Omental fat pad (tissue), 4 donors: Measurements from ENCODE around the gene ZXDA. TPM values are rescaled to one million over a fixed set of nuclear protein-coding genes. Genes with fewer than 3 reads are reported as not detected.
A peak's percentile ranks its signal among the peaks of the same experiment; 100 is the strongest.

Source experiments
- ATAC-seq: fragments of 150-250 bp; one replicate; pipeline ENCODE4 v1.9.1; 2016; ENCODE audit warnings: mild to moderate bottlenecking, moderate library complexity; ENCODE audit not compliant: low FRiP score
- DNase-seq: peaks from one replicate; pipeline ENCODE4 v3.0.0-alpha.2; 2019; ENCODE audit warnings: low spot score
- total RNA-seq, 4 donors: library from RNA; depleted of rRNA; stranded (reverse); fragments of >200 nt; gene quantifications; one replicate each; pipeline ENCODE4 v1.1.0, GENCODE V29; 2016
- TF ChIP-seq, protein P1 (sequence below), 3 donors: fragments of 450-650 bp; IDR thresholded peaks; one replicate each; pipeline ENCODE4 v1.5.1; 2016 to 2017; ENCODE audit warnings: antibody characterized with exemption in 3 of 3, mild to moderate bottlenecking in 3 of 3, moderate library complexity in 2 of 3

ZXDA gene
- total RNA-seq, 4 donors from 2014 or later, result 4.7 to 12.9 (median 5.1) TPM

DNA sequence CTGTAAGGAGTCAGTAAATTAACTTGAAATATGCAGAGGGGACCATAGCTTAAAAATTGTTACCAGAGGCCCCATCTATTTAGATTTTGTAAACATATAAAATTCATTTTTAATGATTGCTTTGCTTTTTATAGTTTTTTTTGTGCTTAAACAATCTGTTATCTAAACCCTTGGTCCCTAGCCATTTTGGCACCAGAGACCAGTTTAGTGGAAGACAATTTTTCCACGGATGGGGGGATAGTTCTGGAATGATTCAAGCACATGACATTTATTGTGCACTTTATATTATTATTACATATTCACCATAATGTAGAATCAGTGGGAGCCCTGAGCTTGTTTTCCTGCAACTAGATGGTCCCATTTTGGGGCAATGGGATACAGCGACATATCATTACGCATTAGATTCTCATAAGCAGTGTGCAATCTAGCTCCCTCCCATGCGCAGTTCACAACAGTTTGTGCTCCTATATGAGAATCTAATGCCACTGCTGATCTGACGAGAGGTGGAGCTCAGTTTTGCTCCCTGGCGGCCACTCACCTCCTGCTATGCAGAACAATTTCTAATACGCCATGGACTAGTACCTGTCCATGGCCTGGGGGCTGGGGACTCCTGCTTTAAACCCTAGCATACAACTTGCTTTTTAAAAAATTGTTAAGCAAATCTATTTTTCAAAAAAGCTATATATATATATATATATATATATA lies 5.9 kb downstream of the ZXDA start:
- ATAC-seq (no peak), DNase-seq (no peak)
- TF ChIP-seq, protein P1, sequence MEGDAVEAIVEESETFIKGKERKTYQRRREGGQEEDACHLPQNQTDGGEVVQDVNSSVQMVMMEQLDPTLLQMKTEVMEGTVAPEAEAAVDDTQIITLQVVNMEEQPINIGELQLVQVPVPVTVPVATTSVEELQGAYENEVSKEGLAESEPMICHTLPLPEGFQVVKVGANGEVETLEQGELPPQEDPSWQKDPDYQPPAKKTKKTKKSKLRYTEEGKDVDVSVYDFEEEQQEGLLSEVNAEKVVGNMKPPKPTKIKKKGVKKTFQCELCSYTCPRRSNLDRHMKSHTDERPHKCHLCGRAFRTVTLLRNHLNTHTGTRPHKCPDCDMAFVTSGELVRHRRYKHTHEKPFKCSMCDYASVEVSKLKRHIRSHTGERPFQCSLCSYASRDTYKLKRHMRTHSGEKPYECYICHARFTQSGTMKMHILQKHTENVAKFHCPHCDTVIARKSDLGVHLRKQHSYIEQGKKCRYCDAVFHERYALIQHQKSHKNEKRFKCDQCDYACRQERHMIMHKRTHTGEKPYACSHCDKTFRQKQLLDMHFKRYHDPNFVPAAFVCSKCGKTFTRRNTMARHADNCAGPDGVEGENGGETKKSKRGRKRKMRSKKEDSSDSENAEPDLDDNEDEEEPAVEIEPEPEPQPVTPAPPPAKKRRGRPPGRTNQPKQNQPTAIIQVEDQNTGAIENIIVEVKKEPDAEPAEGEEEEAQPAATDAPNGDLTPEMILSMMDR (IDR thresholded peaks at IDR 0.05), result no peak

DNA sequence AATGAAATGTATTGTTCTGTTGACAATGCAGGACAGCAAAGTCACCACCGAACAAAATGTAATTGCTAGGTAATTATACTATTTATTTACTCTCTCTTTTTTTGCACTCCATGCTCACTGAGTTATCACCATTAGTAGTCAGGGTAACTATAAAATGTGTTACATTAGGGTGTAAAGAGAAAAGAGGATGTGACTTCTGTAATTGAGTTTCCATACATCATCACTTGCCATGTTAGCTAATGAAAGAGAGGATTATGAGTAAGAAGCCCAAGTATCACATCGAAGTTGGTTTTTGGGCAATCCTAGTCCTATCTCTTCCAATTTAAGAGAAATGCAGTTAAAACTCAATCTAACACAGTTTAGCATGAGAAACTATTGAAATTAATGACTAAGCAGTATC lies 7.6 kb downstream of the ZXDA start:
- ATAC-seq, result no peak
- DNase-seq, result no peak
- TF ChIP-seq, protein P1 (IDR thresholded peaks at IDR 0.05), result no peak

DNA sequence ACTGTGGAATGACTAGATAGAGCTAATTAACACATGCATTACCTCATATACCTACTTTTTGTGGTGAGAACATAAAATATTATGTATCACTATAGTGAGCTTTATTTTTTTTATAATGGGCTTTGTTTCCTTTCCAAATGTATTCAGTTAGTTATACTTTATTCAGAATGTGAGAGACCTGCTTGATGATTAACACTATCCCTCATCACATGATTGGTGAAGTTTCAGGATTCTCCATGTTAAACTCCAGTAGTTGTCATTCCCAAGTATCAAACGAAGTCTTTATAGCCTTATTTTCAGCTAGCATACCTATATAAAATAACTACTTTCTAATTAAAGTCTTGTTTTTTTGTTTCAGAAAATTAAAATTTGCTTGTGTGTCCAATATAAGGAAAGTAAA lies 8.8 kb downstream of the ZXDA start:
- no peak for ATAC-seq
- TF ChIP-seq, protein P1 (IDR thresholded peaks at IDR 0.05), result no peak
- DNase-seq, result no peak

DNA sequence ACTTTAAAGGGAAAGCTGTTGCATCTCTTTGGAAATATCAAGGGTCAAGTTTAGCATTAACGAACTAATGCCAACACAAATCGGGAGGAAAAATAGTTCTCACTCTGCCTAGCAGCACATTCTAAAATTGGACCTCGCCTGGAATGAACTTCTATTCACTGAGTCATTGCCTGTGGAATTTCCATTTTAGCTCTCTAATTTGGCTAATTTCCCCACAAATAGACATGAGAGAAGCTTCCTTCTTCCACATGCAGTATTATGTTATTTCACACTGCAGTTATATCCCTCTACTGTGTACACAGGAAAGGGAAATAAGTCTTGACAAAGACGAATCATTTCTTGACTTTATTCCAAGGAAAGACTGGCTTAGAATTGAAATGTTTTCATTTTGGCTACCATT lies 9.3 kb downstream of the ZXDA start:
- ATAC-seq, result peak; percentile 78
- TF ChIP-seq, protein P1 (IDR thresholded peaks at IDR 0.05), result no peak

DNA sequence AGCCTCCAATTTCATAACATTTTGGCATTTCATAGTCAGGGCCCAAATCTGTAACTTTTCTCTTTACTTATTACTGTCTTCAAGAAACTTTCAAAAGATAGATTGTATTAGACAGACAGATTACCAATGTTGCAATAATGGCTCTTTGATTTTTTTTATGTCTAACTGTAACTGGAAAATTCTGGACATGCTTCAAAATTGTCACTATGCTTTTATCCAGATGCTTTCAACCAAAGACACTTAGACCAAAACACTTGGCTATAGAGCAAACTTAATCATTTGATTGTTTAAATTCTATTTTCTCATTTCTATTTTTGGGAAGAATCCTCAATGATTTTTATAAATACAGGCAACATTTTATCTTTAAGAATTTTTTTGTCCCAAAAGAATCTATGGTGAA lies 10.4 kb downstream of the ZXDA start:
- TF ChIP-seq, protein P1 (IDR thresholded peaks at IDR 0.05), result no peak
- ATAC-seq, result no peak
- no peak for DNase-seq

More for the DNA sequence above, 9.3 kb downstream of the ZXDA start:
- DNase-seq, result no peak

DNA sequence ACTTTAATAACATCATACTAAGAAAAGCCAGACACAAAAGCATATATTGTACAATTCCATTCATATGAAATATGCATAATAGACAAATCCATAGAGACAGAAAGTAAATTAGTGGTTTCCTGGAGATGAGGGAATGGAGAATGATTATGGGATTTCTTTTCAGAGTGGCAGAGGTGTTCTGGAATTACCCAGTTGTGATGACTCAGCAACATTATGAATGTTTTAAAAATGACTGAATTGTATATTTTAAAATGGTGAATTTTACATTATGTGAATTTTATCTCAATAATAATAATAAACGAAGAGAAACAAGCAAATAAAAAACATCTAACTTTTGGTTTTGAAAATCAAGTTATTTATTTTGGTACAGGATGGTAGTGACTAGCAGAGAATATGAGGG lies 11.2 kb downstream of the ZXDA start:
- TF ChIP-seq, protein P1 (IDR thresholded peaks at IDR 0.05), result no peak
- ATAC-seq, result no peak
- no peak for DNase-seq

DNA sequence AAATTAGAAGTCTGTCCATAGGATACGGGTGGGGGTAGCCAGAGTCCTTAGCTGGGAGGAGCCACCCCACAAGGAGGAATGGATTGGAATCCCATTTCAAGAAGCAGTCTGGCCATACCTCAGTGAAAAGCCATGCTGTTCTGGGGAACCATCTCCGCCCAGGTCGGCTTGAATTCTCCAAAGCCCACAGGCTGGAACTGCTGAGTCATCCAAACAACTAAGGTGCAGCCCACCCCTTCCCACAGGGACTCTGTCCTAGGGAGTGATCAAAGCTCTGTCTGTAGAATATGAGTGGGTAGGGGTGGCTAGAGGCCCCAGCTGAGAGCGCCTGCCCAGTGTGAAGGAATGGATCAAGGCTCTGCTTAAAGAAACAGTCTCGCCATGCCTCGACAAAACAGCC lies 38.8 kb downstream of the ZXDA start:
- TF ChIP-seq, protein P1 (IDR thresholded peaks at IDR 0.05), result no peak
- ATAC-seq, result no peak
- no peak for DNase-seq
